ENCODE results near the gene MAST3.
"Not testable (repeated sequence)": the region's sequence is repeated elsewhere in the genome, so short reads cannot be mapped to it uniquely, and the experiment has no call there.

The MAST3 gene

DNA sequence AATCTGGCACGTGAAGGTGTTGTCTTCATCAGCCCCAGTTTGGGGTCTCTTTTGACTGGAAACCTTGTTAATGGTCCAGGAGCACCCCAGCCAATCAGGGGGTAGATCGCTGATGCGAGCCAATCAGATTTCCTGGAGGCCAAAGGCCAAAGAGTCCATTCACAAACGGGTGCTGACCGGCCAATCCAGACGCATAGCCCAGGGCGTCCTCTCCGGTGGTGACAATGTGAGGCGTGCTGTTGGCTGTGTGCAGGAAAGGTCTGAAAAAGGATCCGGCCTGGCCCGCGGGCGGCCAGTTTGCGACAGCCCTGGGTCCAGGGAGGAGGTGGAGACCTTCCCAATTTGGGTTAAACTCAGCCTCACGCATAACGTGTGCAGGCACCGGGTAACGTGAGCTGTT lies 3.1 kb downstream of the MAST3 start:
- no peak overlapping the region for H3K27ac ChIP-seq (ENCODE audit: low read depth, low read length, severe bottlenecking)
- no peak overlapping the region for H3K4me3 ChIP-seq (ENCODE audit: extremely low read depth, insufficient read depth, low read length, poor library complexity, severe bottlenecking)
- 38 to 40% methylated on average over 14 to 18 of the region's 18 CpGs for WGBS, 2 experiments (ENCODE audit: insufficient coverage in 2 of 2)
- H3K36me3 ChIP-seq (ENCODE audit: control insufficient read depth, insufficient read depth, low read length), result no peaks in the 10 kb centered on the region
- H3K4me1 ChIP-seq (ENCODE audit: control insufficient read depth, insufficient read depth, low read length, poor library complexity, severe bottlenecking), result peaks cover 4% of the 10 kb centered on the region
- H3K9me3 ChIP-seq (ENCODE audit: control insufficient read depth, low read length), result no peaks in the 10 kb centered on the region

DNA sequence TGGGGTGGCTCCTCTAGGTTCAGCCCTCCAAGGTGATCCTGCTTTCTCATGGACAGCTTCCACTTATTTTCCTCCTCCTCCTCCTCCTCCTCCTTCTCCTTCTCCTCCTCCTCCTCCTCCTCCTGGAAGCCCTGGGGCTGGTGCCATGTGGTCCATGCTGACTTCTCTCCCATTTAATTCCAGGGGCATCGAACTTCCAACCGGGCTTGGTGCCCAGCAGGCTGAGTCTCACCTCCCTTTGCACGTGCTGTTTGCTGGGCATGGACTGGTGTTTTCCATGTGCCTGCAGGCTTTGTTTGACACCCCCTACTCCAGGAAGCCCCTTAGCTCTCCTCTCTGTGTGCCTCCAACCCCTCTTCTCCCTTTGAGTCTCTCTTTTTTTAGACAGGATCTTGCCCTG lies 3.7 kb downstream of the MAST3 start:
- Histone ChIP-seq H3K4me1 (ENCODE audit: control insufficient read depth, insufficient read depth, low read length, poor library complexity, severe bottlenecking) (peaks cover 4% of the 10 kb centered on the region), H3K4me3 (ENCODE audit: extremely low read depth, insufficient read depth, low read length, poor library complexity, severe bottlenecking) (no peak overlapping the region), H3K27ac (ENCODE audit: low read depth, low read length, severe bottlenecking) (no peak overlapping the region), H3K9me3 (ENCODE audit: control insufficient read depth, low read length) (no peaks in the 10 kb centered on the region), H3K36me3 (ENCODE audit: control insufficient read depth, insufficient read depth, low read length) (no peaks in the 10 kb centered on the region)
- WGBS, 2 experiments (ENCODE audit: insufficient coverage in 2 of 2), result 90 to 94% methylated on average over 3 of the region's 3 CpGs

- Histone ChIP-seq H3K9me3 (ENCODE audit: control insufficient read depth, low read length) (no peaks in the 10 kb centered on the region), H3K27ac (ENCODE audit: low read depth, low read length, severe bottlenecking) (no peak overlapping the region), H3K4me3 (ENCODE audit: extremely low read depth, insufficient read depth, low read length, poor library complexity, severe bottlenecking) (no peak overlapping the region), H3K4me1 (ENCODE audit: control insufficient read depth, insufficient read depth, low read length, poor library complexity, severe bottlenecking) (peaks cover 4% of the 10 kb centered on the region), H3K36me3 (ENCODE audit: control insufficient read depth, insufficient read depth, low read length) (no peaks in the 10 kb centered on the region)
- WGBS, 2 experiments (ENCODE audit: insufficient coverage in 2 of 2), result 80 to 93% methylated on average over 7 to 8 of the region's 15 CpGs
Observed at GRCh38 chr19:18102916-18103542, 5.5 kb downstream of the MAST3 start.

DNA sequence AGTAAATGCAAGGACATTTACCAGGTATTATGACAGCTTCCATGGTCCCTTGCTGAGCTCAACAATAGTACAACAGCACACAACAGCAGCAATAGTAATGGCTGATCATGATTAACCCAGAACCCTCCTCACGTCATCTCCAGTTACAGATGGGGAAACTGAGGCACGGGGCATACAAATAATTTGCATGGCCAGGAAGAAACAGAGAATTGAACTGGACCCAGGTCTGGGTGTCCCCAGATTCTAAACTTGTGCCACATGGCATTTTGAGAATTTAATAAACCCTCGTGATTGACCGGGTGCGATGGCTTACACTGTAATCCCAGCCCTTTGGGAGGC lies 7.2 kb downstream of the MAST3 start:
- H3K4me3 ChIP-seq (ENCODE audit: extremely low read depth, insufficient read depth, low read length, poor library complexity, severe bottlenecking), result peak overlapping the region; percentile 36
- H3K4me1 ChIP-seq (ENCODE audit: control insufficient read depth, insufficient read depth, low read length, poor library complexity, severe bottlenecking), result no peaks in the 10 kb centered on the region
- WGBS, 2 experiments (ENCODE audit: insufficient coverage in 2 of 2), result 49 to 66% methylated on average over 5 of the region's 5 CpGs
- H3K36me3 ChIP-seq (ENCODE audit: control insufficient read depth, insufficient read depth, low read length), result no peaks in the 10 kb centered on the region
- no peaks in the 10 kb centered on the region for H3K9me3 ChIP-seq (ENCODE audit: control insufficient read depth, low read length)
- H3K27ac ChIP-seq (ENCODE audit: low read depth, low read length, severe bottlenecking), result peak overlapping the region; percentile 59

DNA sequence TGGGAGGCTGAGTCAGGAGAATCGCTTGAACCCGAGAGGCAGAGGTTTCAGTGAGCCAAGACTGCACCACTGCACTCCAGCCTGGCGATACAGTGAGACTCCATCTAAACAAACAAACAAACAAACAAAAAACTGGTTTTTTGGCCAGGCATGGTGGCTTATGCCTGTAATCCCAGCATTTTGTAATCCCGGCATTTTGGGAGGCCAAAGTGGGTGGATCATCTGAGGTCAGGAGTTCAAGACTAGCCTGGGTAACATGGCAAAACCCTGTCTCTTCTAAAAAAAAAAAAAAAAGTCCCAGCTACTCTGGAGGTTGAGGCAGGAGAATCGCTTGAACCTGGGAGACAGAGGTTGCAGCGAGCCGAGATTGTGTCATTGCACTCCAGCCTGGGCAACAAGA lies 7.7 kb downstream of the MAST3 start:
- H3K9me3 ChIP-seq (ENCODE audit: control insufficient read depth, low read length); H3K4me3 ChIP-seq (ENCODE audit: extremely low read depth, insufficient read depth, low read length, poor library complexity, severe bottlenecking); H3K27ac ChIP-seq (ENCODE audit: low read depth, low read length, severe bottlenecking); H3K36me3 ChIP-seq (ENCODE audit: control insufficient read depth, insufficient read depth, low read length); H3K4me1 ChIP-seq (ENCODE audit: control insufficient read depth, insufficient read depth, low read length, poor library complexity, severe bottlenecking): not testable (repeated sequence)
- WGBS, 2 experiments (ENCODE audit: insufficient coverage in 2 of 2), result 78 to 82% methylated on average over 3 of the region's 7 CpGs

- Histone ChIP-seq H3K36me3 (ENCODE audit: control insufficient read depth, insufficient read depth, low read length) (no peaks in the 10 kb centered on the region), H3K27ac (ENCODE audit: low read depth, low read length, severe bottlenecking) (no peak overlapping the region), H3K4me3 (ENCODE audit: extremely low read depth, insufficient read depth, low read length, poor library complexity, severe bottlenecking) (no peak overlapping the region), H3K9me3 (ENCODE audit: control insufficient read depth, low read length) (no peaks in the 10 kb centered on the region), H3K4me1 (ENCODE audit: control insufficient read depth, insufficient read depth, low read length, poor library complexity, severe bottlenecking) (no peaks in the 10 kb centered on the region)
- WGBS, 2 experiments (ENCODE audit: insufficient coverage in 2 of 2), result 89 to 100% methylated on average over 6 to 9 of the region's 9 CpGs
Observed at GRCh38 chr19:18107235-18107634, 9.7 kb downstream of the MAST3 start.

- WGBS, 2 experiments (ENCODE audit: insufficient coverage in 2 of 2), result 62 to 68% methylated on average over 2 of the region's 2 CpGs
- Histone ChIP-seq H3K4me3 (ENCODE audit: extremely low read depth, insufficient read depth, low read length, poor library complexity, severe bottlenecking) (no peak overlapping the region), H3K4me1 (ENCODE audit: control insufficient read depth, insufficient read depth, low read length, poor library complexity, severe bottlenecking) (no peaks in the 10 kb centered on the region), H3K9me3 (ENCODE audit: control insufficient read depth, low read length) (no peaks in the 10 kb centered on the region), H3K27ac (ENCODE audit: low read depth, low read length, severe bottlenecking) (no peak overlapping the region), H3K36me3 (ENCODE audit: control insufficient read depth, insufficient read depth, low read length) (no peaks in the 10 kb centered on the region)
Observed at GRCh38 chr19:18108897-18109296, 11.3 kb downstream of the MAST3 start.

GRCh38 chr19:18109341-18109732 lies 11.8 kb downstream of the MAST3 start:
- Histone ChIP-seq H3K36me3 (ENCODE audit: control insufficient read depth, insufficient read depth, low read length) (no peaks in the 10 kb centered on the region), H3K9me3 (ENCODE audit: control insufficient read depth, low read length) (no peaks in the 10 kb centered on the region), H3K4me1 (ENCODE audit: control insufficient read depth, insufficient read depth, low read length, poor library complexity, severe bottlenecking) (no peaks in the 10 kb centered on the region), H3K27ac (ENCODE audit: low read depth, low read length, severe bottlenecking) (no peak overlapping the region), H3K4me3 (ENCODE audit: extremely low read depth, insufficient read depth, low read length, poor library complexity, severe bottlenecking) (peak overlapping the region; percentile 56)
- 53 to 60% methylated on average over 6 to 12 of the region's 12 CpGs for WGBS, 2 experiments (ENCODE audit: insufficient coverage in 2 of 2)

DNA sequence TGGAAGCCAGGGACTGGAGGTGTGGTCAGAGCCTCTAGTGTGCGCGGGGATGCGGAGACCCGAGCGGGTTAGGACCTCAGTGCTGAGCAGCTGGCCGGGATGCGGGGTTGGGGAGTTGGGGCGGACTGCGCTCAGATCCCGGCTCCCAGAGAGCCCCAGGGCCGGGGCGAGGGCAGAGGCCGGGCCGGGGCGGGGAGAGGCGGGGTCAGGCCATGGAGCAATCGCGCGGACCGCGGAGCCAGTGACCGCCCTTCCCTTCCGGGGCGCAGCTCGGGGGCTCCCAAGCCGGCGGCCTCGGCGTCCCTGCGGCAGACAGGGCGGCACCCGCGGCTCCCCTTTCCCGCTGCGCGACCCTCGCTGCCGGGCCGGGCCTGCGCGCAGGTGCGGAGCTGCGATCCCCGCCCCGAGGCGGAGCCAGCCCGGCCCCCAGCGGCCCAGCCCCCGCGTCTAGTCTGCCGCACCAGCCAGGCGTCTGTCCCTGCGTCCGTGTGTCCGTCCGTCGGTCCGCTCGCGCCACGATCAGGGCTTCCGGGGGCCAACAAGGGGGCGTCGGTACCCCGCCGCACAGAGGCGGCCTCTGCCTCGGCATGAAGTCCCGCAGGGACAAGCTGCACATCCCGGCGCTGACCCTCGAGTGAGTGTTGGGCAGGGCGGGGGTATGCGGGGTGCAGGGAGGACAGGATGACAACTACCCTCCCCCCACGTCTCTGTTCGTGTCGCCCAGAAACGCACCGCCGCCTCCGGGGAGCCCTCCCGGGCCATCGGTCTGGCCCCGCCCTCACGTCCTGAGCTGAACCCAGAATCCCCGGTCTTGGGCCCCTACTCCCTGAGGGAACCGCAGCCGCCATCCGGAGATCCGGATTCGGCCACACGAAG lies 12.4 kb downstream of the MAST3 start:
- H3K27ac ChIP-seq (ENCODE audit: low read depth, low read length, severe bottlenecking), result no peak overlapping the region
- H3K4me1 ChIP-seq (ENCODE audit: control insufficient read depth, insufficient read depth, low read length, poor library complexity, severe bottlenecking), result no peaks in the 10 kb centered on the region
- no peaks in the 10 kb centered on the region for H3K9me3 ChIP-seq (ENCODE audit: control insufficient read depth, low read length)
- H3K4me3 ChIP-seq (ENCODE audit: extremely low read depth, insufficient read depth, low read length, poor library complexity, severe bottlenecking), result peak overlapping the region; percentile 56
- H3K36me3 ChIP-seq (ENCODE audit: control insufficient read depth, insufficient read depth, low read length), result no peaks in the 10 kb centered on the region
- WGBS, 2 experiments (ENCODE audit: insufficient coverage in 2 of 2), result 1% methylated on average over 57 to 88 of the region's 92 CpGs

DNA sequence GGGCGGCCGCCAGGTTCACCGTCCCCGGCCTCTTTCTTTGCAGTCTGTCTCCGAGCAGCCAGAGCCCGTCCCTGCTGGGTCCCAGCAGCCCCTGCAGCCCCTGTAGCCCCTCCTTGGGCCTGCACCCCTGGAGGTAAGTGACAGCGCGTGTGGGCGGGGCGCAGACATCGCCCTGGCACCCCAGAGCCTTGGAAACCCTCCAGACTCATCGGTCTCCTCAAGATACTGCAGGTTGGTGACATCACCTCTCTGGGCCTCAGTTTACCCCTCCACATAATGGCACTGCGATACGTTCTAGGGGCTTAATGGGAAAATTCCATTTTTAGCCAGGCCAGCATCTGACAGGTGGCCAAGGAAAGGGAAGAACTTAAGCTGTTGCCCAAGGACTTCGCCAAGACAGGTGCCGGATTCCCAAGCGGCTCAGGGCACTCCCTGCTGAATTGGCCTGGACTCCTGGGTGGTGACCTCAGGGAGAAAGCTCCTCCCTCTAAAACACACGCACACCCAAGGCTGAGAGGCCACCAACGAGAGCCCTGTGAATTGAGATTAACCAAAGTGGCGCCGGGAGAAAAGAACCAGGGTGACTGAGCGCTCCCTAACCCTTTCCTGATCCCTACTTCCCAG lies 13.1 kb downstream of the MAST3 start:
- Histone ChIP-seq H3K4me1 (ENCODE audit: control insufficient read depth, insufficient read depth, low read length, poor library complexity, severe bottlenecking) (no peaks in the 10 kb centered on the region), H3K9me3 (ENCODE audit: control insufficient read depth, low read length) (no peaks in the 10 kb centered on the region), H3K27ac (ENCODE audit: low read depth, low read length, severe bottlenecking) (no peak overlapping the region), H3K4me3 (ENCODE audit: extremely low read depth, insufficient read depth, low read length, poor library complexity, severe bottlenecking) (peak overlapping the region; percentile 56), H3K36me3 (ENCODE audit: control insufficient read depth, insufficient read depth, low read length) (no peaks in the 10 kb centered on the region)
- WGBS, 2 experiments (ENCODE audit: insufficient coverage in 2 of 2), result 46 to 47% methylated on average over 19 of the region's 22 CpGs

Data from mesodermal cell (in vitro differentiated cells).